ENCODE measurements around the gene MTARC2.
"Not testable (repeated sequence)": the region's sequence is repeated elsewhere in the genome, so short reads cannot be mapped to it uniquely, and the experiment has no call there.

Gene MTARC2

DNA sequence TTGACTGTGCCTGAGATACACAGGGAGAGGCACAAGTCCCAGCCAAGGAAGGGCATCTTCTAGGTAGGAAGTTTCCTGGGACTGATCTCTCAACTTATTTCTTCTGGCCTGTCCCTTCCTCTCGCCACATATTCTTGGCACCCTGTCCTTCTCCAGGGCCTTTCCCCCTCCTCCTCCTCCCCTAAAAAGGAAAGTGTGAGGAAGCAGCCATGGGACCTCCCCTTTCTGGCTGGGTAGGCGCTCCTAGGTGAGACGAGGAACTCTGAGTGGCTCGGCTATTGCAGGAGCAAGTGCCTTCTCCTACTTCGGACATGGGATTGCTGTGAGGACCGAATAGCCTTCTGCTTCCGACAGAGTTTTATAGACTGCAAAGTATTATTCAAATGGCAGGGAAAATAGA lies 15.5 kb upstream of the MTARC2 start:
- no peak for DNase-seq

DNA sequence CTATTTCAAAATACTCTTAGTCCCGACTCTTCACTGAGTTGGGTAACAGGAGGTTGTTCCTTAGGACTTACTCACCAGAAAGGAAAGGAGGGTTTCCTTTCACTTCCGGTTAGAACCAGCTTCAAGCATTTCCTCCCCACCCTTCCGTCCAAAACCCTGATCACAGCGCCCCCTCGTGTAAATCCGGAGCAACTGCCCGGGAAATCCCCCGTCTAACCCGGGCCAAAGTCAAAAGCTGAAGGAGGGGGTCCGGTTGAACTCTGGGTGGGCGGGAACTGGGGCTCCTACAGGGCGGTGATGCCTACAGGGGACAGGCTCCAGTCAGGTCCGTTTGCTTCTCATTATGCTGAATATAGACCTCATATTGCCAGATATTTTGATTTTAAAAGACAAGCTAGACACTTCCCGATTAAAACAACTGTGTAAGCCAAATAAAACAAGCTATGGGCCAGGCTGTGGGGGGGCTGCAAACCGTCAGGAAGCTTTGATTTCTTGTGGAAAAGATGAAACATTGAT lies 15.0 kb upstream of the MTARC2 start:
- DNase-seq = peak; percentile 67

DNA sequence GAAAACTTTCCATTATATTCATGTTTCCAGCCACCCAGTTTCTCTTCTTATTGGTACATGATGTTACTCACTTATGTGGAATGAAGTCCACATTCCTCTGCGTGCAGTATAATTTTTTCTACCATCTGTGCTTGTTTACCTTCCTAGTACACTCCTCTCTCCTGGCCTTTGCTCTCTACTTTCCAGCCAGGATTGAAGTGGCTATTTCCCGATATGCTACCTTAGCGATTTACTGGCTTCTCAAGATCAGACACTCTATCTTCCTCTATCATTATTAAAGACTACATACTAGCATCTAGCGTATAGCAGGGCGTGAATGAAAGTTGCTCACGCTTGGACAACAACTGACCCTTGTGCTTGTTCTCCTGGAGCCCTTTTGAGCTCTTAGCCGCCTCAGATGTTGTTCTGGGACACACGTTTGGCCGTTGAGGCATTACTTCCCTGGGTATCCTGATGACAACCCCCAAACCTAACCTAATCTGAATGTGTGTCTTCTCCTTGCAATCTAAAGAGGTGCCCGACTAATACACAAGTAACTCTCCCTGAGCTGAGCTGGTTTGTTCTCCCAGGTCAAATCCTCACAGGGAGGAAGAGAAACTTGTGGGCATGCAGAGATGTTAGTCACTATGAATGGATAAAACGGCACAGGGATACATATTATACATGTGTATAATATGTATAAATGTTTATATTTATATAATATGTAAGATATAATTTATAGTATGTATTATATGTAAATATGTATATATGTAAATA lies 13.4 kb upstream of the MTARC2 start:
- no peak for DNase-seq

DNA sequence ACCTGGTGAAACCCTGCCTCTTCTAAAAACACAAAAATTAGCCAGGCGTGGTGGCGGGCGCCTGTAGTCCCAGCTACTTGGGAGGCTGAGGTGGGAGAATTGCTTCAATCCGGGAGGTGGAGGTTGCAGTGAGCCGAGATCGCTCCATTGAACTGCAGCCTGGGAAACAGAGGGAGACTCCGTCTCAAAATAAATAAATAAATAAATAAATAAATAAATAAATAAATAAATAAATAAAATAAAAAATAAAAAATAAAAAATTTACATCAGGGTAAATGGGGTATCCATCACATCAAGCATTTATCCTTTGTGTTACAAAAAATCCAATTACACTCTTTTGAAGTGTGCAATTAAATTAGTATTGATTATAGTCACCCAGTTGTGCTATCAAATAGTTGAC lies 11.8 kb upstream of the MTARC2 start:
- not testable (repeated sequence) for DNase-seq

DNA sequence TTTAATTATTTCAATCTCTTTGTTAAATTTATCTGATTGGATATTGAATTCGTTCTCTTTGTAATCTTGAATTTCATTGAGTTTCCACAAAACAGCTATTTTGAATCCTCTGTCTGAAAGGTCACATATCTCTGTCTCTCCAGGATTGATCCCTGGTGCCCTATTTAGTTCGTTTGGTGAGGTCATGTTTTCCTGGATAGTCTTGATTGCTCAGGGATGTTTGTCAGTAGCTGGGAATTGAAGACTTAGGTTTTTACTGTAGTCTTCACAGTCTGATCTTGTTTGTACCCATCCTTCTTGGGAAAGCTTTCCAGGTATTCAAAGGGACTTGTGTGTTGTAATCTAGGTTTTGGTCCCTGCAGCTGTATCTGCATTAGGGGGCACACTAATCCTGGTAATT lies 6.8 kb upstream of the MTARC2 start:
- DNase-seq = no peak

DNA sequence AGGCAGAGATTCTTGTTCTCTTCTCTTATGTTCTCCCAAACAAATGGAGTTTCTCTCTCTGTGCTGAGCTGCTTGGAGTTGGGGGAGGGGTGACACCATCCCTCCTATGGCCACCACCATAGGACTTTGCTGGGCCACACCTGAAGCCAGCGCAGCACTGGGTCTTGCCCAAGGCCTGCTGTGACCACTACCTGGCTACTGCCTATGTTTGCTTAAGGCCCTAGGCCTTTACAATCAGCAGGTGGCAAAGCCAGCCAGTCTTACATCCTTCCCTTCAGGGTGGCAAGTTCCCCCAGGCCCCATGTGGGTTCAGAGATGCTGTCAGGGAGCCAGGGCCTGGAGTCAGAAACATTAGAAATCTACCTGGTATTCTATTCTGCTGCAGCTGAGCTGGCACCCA lies 6.3 kb upstream of the MTARC2 start:
- no peak for DNase-seq

DNA sequence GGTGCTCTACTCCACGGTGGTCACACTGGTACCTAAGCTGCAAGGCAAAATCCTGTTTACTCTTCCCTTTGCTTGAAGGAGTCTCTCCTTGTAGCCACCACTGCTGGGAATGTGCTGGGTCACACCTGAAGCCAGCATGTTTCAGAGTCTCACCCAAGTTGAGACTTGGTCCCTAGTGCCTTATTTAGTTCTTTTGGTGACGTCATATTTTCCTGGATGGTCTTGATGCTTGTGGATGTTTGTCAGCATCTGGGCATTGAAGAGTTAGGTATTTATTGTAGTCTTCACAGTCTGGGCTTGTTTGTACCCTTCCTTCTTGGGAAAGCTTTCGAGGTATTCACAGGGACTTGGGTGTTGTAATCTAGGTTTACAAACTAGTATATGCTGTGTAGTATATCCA lies 5.6 kb upstream of the MTARC2 start:
- DNase-seq = no peak

DNA sequence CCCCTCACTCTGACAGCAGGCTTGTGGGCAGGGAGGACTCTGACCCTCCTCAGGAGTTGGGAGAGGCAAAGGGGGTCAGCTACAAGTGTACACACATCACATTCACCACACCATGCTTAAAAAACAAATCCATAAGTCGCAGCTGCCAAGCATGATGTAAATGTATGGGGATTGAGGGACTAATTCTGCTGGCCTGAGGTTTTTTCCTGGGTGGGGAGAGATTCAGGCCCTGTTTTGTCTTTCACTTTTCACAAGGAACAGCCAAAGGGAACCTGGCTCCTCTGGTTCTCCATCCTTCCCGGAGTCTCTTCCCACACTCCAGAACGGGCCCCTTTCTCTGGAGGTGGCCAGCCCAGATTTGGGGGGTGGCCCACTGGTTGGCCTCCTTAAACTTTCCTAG lies 1.3 kb upstream of the MTARC2 start:
- no peak for DNase-seq

DNA sequence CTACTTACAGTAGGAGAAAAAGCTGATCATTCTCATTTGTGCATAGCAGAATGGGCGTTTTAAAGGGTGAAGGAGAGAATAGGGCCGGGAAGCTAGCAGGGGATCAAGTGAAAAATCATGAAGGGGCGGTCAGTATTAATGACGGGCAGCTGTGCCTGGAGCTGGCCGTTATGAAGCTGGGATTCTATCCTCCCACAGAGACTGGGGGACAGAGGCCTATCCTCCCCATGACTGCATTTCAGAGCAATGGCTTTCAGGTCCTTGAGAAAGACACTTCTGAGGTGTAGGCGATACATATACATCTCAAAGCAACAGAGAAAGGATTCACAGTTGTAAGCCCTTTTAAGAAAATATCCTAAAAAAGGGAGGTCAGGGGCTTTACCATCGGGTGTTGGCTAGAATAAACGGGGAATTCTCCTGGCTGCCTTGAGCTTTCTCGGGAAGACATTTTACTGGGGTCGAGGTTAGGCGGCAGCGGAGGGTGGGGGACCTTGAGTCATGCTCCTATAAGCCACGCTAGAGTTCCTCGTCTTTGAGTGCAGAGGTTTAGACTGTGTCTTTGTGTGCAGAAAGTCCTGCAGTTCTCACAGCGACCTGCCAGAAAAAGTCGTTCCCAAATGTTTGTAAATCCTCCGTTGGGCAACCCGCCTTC lies 559 bp upstream of the MTARC2 start:
- DNase-seq = no peak

DNA sequence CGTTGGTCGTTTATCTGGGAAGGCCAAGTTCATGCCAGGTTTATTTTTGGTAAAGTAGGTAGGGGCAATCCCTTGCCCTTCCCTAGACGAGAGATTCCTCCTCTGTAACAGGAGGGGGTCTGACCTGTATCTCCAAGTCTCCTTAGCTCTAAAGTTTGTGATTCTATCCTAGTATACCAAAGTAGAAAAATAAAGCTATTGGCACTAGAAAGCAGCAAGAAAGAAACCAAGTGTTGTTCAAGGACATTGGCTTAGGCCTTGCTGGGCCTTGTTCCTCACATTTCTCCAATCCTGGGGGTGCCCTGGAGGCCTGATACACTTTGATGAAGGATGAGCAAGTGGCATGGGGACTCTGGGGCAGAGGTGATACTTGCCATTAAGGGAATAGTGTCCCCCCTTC lies 814 bp downstream of the MTARC2 start:
- DNase-seq = no peak

DNA sequence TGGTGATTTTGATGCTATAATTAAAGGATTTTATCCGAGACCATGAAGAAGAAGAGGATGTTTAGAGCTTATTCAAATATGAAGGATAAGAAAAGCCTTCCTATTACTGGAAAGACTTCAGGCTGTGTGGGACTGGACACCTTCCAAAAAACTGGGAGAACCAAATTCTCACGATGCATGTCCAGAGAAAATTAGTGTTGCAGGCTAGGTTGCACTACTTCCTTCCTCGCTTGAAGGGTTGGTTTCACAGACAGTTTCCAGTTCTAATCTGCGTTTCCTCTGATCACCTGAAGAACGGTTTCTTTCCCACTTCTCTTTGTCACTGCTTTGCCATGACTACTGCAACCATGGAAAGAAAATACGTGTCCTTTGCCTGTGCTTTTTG lies 2.0 kb downstream of the MTARC2 start:
- DNase-seq = no peak

DNA sequence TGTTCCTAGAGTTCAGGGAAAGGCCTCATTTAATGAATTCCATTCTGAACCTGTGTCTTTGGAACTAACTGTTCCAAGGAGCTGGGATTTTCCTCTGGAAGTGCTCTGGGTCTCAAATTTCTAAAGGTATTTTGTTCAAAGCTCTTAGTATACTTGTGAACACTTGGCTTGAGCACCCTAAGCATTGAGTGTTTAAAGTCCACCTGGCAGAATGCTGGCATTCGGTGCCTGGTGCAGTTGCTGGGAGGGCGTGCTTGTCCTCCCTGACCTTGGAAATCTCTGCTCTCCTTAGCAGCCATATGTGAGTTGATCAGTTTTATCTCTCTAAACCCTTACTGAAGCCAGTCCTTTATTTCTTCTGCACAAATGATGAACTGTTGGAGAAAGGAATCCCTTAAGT lies 3.0 kb downstream of the MTARC2 start:
- no peak for DNase-seq

DNA sequence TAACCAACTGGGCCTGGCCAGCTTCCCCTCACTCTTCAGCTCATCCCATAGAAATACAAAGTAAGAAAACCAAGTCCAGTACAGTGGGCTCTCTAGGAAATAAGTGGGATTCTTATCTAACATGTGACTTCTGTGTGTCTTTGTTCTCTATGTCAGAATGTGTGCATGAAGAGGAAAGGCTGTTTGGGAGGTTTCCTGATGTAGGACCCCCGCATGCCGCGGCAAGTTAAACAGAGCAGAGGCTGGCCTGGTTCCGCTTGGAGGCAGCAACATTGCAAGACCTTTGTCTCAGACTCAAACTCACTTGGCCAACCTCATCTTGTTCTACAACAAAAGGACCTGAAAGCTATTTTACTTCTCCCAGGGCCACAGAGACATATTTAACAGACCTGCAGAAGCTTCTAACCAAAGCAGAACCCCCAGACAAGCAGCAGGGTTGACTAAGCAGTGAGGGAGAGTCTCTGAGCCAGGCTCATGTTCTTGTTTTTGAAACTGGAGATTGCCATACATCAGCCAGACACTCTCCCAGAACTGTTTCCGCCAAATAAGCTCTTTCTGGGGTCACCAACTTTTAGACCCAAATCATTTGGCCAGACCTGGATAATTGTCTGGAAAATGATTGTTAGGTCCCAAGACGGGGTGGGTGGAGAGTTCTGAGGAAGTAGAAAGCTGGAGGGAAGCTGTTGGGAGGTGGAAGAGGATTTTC lies 6.2 kb downstream of the MTARC2 start:
- DNase-seq = no peak

DNA sequence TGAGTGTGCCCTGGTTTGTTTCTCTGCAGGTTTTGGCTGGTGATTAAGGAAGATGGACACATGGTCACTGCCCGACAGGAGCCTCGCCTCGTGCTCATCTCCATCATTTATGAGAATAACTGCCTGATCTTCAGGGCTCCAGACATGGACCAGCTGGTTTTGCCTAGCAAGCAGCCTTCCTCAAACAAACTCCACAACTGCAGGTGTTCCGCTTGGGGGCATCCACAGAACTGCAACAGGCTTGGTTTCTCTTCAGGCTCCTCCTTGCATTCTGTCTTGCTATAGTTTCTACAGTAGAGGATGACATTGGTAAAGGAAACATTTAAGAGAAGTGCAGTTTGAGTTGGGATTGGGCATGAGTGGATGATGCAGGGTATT lies 6.8 kb downstream of the MTARC2 start:
- no peak for DNase-seq

DNA sequence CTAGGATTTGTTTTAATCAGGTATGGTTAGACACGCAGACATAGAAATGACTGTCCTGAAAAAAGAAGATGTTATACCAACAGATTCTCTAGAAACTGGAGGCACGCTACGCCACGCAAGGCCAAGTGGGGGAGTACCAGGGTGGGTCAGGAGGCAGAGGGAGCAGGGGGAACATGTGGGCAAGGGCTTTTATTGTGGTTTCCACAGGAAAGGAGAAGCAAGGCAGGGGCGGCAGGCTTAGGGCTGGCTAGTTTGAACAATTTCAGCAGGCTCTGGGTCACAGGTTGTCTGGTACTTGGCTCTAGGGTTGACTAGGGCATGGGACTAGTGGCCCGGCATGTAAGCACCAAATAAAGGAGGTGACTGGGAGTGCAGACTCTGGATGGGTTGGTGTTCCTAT lies 7.2 kb downstream of the MTARC2 start:
- DNase-seq = no peak

DNA sequence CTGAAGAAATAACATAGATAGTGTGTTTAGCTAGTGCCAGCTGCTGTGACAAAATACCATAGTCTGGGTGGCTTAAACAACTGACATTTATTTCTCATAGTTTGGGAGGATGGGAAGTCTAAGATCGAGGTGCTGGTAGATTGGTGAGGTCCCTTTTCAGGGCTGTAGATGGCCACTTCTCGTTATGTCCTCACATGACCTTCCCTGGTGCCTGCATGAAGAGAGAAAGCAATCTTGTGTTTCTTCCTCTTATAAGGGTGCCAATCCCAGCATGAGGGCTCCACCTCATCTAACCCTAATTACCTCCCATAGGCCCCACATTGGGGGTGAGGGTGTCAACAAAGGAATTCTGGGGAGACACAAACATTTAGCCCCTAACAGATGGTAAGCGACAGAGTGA lies 9.3 kb downstream of the MTARC2 start:
- DNase-seq = no peak

DNA sequence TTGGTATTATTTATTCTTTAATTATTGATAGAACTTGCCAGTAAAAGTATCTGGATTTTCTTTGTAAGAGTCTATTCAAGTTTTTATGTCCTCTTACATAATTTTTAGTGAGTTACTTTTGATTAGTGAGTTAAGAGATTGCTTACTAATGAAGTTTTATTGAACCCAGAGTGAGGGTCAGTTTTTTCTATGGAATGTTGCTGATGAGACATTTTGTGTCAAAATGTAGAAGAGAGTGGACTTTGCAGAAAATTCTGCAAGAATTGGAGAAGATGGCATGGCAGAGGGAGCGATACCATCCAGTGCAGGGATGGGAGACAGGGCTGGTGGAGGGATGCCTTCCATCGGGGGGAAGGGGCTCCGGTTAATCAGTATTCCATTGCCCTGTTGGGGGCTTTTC lies 11.0 kb downstream of the MTARC2 start:
- DNase-seq = no peak

DNA sequence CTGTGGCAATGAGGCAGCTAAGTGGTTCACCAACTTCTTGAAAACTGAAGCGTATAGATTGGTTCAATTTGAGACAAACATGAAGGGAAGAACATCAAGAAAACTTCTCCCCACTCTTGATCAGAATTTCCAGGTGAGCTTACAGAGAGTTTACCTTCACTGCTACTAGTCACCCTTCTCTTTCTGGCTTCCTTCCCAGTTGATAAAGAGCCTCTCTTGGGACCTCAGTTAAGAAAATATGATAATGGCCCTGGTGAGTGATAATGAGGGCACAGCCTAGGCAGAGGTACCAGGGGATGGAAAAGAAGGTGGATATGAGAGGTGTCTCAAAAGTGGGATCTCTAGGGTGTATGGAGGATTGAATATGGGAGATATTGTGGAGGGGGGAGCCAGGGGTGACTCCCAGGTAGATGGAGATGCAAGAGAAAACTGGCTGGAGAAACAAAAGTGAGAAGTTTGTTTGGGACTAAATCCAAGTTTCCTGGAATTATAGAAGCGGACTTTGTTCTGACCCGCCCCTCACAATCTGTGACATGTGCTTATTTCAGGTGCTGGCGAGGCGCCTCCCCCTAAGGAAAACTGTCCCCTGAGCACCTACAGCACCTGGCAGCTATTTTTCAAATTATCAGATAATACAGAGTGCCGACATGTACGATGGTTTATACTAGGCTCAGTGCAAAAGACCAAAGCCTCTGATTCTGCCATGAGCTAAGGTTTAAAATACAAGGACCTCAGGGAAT lies 13.7 kb downstream of the MTARC2 start:
- DNase-seq = no peak

DNA sequence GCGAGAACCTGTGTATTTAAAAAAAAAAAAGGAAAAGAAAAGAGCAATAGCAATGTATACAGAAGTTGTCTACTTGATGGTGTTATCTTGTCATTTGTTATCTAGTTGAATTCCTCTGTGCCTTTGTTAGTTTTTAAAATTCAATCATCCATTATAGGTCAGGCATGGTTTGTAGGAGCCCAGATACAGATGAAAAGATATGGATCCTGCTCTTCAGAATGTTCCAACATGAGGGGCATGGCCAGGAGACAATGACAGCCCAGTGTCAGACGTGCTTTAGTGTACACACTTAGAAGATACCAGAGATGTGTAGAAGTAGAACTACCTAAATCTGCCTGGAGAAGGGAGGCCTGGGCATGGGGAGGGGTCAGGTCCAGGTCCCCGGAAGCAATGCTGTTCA lies 16.6 kb downstream of the MTARC2 start:
- DNase-seq = no peak

DNA sequence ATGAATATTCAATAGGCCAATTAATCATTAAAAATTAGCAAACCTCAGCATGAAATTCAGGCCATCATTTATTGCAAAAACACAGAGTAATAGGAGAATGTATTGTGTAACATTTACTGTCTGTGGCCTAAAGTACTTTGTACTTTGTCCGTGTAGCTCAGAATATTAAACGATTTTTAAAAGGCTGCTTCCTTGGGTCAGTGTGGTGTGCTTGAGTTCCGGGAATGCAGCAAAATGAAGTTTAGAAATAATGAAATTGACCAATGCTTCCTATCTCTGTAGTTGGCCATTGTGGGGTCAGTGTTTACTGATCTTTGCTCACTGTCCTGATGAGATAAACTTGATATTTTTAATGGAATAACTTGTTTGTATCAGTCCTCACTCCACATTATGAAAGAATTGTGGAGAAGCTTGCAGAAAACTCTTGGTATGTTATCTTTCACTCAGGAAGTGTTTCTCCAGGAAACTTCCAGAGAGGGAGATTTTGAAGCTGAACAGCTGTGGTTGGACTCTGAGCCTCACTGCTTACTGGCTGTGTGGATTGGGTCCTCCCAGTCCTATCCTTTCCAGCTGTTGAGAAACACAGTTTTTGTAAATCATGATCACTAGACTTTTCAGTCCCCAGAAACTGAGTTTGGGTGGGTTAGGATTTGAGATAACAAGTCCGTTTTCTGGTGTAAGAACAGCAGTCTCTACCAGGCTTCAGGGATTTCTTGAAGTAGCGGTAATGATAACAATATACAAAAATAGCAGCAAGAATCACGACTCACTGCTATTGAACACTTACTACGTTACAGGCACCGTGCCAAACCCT lies 19.4 kb downstream of the MTARC2 start:
- DNase-seq = no peak

DNA sequence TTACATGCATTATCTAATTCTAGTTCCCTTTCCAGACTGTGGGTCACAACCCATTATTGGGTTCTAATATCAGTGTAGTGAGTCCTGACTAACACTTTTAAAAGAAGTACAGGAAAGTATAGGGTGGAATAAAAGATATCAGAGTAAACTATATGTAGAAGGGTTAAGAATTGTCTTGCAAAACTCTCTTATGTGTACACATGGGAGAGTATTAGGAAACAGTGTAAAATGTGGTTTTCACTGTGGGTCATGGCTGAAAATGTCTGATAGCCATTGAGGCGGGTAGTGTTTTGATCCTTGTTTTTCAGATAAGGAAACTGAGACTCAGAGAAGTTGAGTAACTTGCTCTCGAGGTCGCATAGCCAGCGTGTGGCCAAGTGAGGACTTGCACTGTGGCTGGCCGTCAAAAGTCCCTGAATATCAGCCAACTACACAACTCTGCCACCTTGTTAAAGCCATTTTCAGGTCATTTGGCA lies 20.0 kb downstream of the MTARC2 start:
- DNase-seq = no peak

DNA sequence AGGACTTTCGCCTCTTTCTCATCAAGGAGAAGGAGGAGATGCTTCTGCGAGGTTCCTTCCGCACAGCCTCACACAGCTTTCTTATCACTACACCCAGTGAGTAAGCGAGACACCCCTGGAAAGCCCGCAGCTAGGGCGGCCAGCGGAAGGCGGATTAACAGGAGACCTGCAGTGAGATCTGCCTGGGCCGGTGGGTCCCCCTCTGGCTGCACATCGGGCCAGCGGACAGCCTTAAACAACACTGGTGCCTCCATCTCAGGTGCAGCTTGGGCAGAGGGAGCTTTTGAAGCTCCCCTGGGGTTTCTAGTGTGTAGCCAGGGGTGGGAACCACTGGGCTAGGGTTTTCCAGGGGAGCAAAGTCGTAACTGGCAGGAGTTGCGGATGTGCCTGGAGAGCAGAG lies 21.1 kb downstream of the MTARC2 start:
- DNase-seq = no peak

Data from NCI-H1092 (cell line).